DND-41 (cell line): Measurements from ENCODE around the gene MASP1.

Experiments used
- CTCF ChIP-seq: IDR thresholded peaks from 2 replicates; pipeline ENCODE4 v1.5.1; 2012; ENCODE audit warnings: borderline replicate concordance, low read length, moderate library complexity, mild to moderate bottlenecking; ENCODE audit not compliant: poor library complexity, severe bottlenecking; ENCODE audit errors: extremely low read depth
- EZH2 ChIP-seq: IDR thresholded peaks from 3 replicates; pipeline ENCODE4 v1.6.1; 2012; ENCODE audit warnings: borderline replicate concordance, low read depth, mild to moderate bottlenecking, moderate library complexity, low read length, inconsistent platforms; ENCODE audit not compliant: severe bottlenecking

- TF ChIP-seq CTCF: no peak
- no peak for TF ChIP-seq EZH2
Observed at GRCh38 chr3:187262360-187262759, 29.2 kb downstream of the MASP1 start.
